ENCODE measurements around the gene ATG4C.

Gene ATG4C

DNA sequence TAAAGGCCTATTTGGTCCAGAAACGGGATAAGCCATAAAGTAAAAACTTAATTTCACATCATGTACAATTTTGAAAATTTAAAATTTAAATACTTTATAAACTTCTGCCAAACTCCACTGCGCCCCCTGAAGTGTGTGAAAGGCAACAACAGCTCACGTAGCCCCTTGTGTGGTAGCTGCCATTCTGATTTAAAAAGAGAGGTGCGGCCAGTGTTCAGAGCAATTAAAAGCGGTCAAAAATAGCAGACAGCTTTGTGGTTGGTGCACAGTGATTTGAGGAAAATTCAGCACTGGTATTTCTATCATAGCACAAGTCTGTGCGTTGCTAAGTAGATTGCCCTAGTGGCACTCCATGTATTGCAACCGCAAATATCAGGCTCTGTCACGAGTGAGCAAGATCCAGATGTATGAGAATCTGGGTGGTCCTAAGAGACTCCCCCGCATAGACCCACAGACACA is 122.5 kb downstream of the ATG4C start:
- FAIRE-seq, result peak; percentile 48

DNA sequence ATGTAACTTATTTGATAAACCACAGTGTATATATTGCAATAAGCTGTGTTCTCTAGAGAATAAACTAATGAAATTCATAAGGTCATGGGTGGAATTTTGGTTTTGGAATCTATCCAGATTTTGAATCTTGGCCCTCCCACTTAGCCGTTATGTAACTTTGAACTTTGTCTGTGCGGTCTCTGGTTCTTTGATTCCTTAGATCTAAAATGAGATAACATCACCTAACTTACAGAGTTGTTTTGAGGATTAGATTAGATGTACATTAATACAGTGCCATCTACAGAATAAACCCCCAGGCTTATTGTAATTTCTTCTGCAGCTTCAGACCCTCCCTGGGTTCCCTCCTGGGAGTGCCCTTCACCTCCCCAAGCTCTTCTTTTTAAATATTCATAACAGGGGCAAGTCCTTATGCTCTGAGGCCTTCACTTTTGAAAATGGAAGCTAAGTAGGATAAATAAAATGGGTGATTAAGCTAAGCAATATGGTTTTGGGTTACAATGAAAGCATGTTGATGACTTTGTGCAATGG is 124.3 kb downstream of the ATG4C start:
- no peak for FAIRE-seq

DNA sequence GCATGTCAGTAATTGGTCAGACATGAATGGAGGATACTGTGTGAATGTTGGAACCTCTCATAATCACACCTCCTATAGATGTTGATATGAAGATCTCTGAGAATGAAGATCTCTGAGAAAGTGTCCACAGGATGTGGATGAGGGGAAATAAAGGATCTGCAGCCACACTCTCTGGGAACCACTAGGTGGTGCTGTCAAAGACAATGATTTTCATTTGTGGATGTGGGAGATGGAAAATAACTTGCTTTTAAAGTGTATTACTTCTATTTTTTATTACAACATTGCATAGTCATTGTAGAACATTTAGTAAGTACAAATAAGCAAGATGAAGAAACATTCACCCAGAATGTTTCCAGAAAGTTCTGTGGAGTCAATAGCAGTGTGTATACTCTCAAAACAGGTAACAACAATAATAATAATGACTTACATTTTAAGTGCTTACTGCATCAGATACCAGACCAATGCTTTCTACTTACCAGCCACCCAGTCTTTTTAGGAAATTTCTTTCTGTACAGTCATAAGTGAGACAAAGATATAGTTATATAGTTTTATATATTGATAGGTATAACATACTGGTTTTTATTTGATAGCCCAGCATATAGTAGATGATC is 128.2 kb downstream of the ATG4C start:
- FAIRE-seq, result peak; percentile 42
